GM20431 (cell line): ENCODE measurements around the gene AUTS2.

ENCODE experiments used
- in situ Hi-C: fragments of 300-500 bp; cut with MseI, MboI; formaldehyde crosslinking; loops from one replicate; pipeline ENCODE4 v1.15.0; 2020; ENCODE audit warnings: low sequenced_read_pairs; ENCODE audit not compliant: unreplicated experiment

Gene AUTS2

GRCh38 chr7:69896121-69896520, 297.8 kb downstream of the AUTS2 start:
- in situ Hi-C loops = no loop called here

GRCh38 chr7:69898189-69898588, 299.9 kb downstream of the AUTS2 start:
- in situ Hi-C loops = no loop called here

- in situ Hi-C loops = no loop called here
These were observed 305.1 kb downstream of the AUTS2 start for GRCh38 chr7:69903410-69903809.

- in situ Hi-C loops = no loop called here
These were observed 308.2 kb downstream of the AUTS2 start for GRCh38 chr7:69906283-69906995.

GRCh38 chr7:69907720-69908119, 309.4 kb downstream of the AUTS2 start:
- in situ Hi-C loops = no loop called here

- in situ Hi-C loops = no loop called here
These were observed 310.2 kb downstream of the AUTS2 start for GRCh38 chr7:69908454-69908853.

GRCh38 chr7:69910150-69910549, 311.9 kb downstream of the AUTS2 start:
- in situ Hi-C loops = no loop called here

GRCh38 chr7:69911337-69911736, 313.1 kb downstream of the AUTS2 start:
- in situ Hi-C loops = no loop called here

GRCh38 chr7:69912141-69912540, 313.9 kb downstream of the AUTS2 start:
- in situ Hi-C loops = no loop called here

GRCh38 chr7:69912846-69913245, 314.6 kb downstream of the AUTS2 start:
- in situ Hi-C loops = no loop called here

GRCh38 chr7:69919426-69920111, 321.3 kb downstream of the AUTS2 start:
- in situ Hi-C loops = no loop called here

GRCh38 chr7:69920797-69921196, 322.5 kb downstream of the AUTS2 start:
- in situ Hi-C loops = no loop called here

- in situ Hi-C loops = no loop called here
These were observed 323.9 kb downstream of the AUTS2 start for GRCh38 chr7:69922026-69922803.

GRCh38 chr7:69927461-69927860, 329.2 kb downstream of the AUTS2 start:
- in situ Hi-C loops = no loop called here

GRCh38 chr7:69928621-69929020, 330.3 kb downstream of the AUTS2 start:
- in situ Hi-C loops = no loop called here

GRCh38 chr7:69929622-69930021, 331.3 kb downstream of the AUTS2 start:
- in situ Hi-C loops = no loop called here

GRCh38 chr7:69932034-69932628, 333.9 kb downstream of the AUTS2 start:
- in situ Hi-C loops = no loop called here

GRCh38 chr7:69934144-69934903, 336.0 kb downstream of the AUTS2 start:
- in situ Hi-C loops = no loop called here

- in situ Hi-C loops = no loop called here
These were observed 336.8 kb downstream of the AUTS2 start for GRCh38 chr7:69935107-69935506.

- in situ Hi-C loops = no loop called here
These were observed 338.8 kb downstream of the AUTS2 start for GRCh38 chr7:69937097-69937496.
